DOHH2 (cell line): ENCODE measurements around the gene CFAP46.

ENCODE experiments used
- EZH2phosphoT487 ChIP-seq: fragments of 200-600 bp; sonication (generic); IDR thresholded peaks from 2 replicates; pipeline ENCODE4 v1.6.1; 2017; ENCODE audit warnings: borderline replicate concordance, mild to moderate bottlenecking, antibody characterized with exemption, low read length, moderate library complexity, mixed read lengths
- TF ChIP-seq, protein P1 (sequence below): fragments of 200-600 bp; sonication (generic); IDR thresholded peaks from one replicate; pipeline ENCODE4 v1.5.1; 2014; ENCODE audit warnings: antibody characterized with exemption, mild to moderate bottlenecking, low read depth, low read length; ENCODE audit not compliant: poor library complexity, severe bottlenecking

DNA sequence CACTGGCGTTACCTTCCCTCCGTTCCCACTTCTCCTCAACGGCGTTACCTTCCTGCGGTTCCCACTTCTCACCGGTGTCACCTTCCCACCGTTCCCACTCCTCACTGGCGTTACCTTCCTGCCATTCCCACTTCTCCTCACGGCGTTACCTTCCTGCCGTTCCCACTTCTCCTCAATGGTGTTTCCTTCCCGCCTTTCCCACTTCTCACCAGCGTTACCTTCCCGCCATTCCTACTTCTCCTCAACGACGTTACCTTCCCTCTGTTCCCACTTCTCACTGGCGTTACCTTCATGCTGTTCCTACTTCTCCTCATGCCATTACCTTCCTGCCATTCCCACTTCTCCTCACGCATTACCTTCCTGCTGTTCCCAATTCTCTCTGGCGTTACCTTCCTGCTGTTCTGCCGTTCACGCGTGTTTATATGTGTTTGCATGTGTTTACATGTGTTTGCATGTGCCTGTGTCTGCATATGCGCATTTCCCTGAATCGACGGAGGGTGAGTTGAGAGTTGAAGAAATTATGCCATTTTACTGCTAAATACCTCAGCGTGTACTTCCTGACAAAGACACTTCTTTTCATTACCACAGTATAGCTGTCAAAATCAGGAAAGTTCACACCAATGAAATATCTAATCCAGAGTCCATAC is 23.2 kb upstream of the CFAP46 start:
- TF ChIP-seq, protein P1, sequence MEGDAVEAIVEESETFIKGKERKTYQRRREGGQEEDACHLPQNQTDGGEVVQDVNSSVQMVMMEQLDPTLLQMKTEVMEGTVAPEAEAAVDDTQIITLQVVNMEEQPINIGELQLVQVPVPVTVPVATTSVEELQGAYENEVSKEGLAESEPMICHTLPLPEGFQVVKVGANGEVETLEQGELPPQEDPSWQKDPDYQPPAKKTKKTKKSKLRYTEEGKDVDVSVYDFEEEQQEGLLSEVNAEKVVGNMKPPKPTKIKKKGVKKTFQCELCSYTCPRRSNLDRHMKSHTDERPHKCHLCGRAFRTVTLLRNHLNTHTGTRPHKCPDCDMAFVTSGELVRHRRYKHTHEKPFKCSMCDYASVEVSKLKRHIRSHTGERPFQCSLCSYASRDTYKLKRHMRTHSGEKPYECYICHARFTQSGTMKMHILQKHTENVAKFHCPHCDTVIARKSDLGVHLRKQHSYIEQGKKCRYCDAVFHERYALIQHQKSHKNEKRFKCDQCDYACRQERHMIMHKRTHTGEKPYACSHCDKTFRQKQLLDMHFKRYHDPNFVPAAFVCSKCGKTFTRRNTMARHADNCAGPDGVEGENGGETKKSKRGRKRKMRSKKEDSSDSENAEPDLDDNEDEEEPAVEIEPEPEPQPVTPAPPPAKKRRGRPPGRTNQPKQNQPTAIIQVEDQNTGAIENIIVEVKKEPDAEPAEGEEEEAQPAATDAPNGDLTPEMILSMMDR = no peak
- no peak for TF ChIP-seq EZH2phosphoT487
